ENCODE measurements around the gene CCSER2.

CCSER2 gene

GRCh38 chr10:84530724-84531325 lies 202.4 kb downstream of the CCSER2 start:
- no peak overlapping the region for H4K91ac ChIP-seq (ENCODE audit: low read length)
- no peak overlapping the region for H2AK5ac ChIP-seq (ENCODE audit: low read length, severe bottlenecking)
- H3K4me1 ChIP-seq (ENCODE audit: control insufficient read depth, insufficient read depth, low read depth, low read length), result peaks cover 1% of the 10 kb centered on the region
- no peak for DNase-seq
- no peak overlapping the region for H3K4ac ChIP-seq (ENCODE audit: low read depth in 1 of 2, low read length in 2 of 2)
- H3K18ac ChIP-seq (ENCODE audit: low read depth in 1 of 2, low read length in 2 of 2), result no peak overlapping the region
- peaks cover 6% of the 10 kb centered on the region for H3K9me3 ChIP-seq (ENCODE audit: control insufficient read depth, low read length)
- H3K14ac ChIP-seq (ENCODE audit: low read length in 2 of 2), result no peak overlapping the region
- H2BK12ac ChIP-seq (ENCODE audit: low read length in 2 of 2), result no peak overlapping the region
- no peak overlapping the region for H2BK15ac ChIP-seq (ENCODE audit: low read depth, poor library complexity, severe bottlenecking)
- 88% methylated on average over 9 of the region's 9 CpGs for WGBS
- H3K4me2 ChIP-seq (ENCODE audit: low read length, poor library complexity, severe bottlenecking), result no peak overlapping the region
- no peak overlapping the region for H3K4me3 ChIP-seq (ENCODE audit: insufficient read depth in 1 of 2, low read depth in 1 of 2, low read length in 2 of 2)
- no peak overlapping the region for H4K8ac ChIP-seq (ENCODE audit: low read length)
- H2BK120ac ChIP-seq (ENCODE audit: low read depth, low read length), result no peak overlapping the region
- no peak overlapping the region for H3K27ac ChIP-seq (ENCODE audit: low read length, poor library complexity, severe bottlenecking)
- H3K27me3 ChIP-seq (ENCODE audit: control insufficient read depth in 1 of 2, insufficient read depth in 1 of 2, low read length in 2 of 2), result no peaks in the 10 kb centered on the region
- no peaks in the 10 kb centered on the region for H3K79me1 ChIP-seq (replicated peaks; ENCODE audit: low read length, poor library complexity, severe bottlenecking)
- H3K9ac ChIP-seq (ENCODE audit: low read length), result no peak overlapping the region
- no peak overlapping the region for H2AFZ ChIP-seq (ENCODE audit: low read depth, low read length)
- no peak overlapping the region for H2BK5ac ChIP-seq (ENCODE audit: low read depth, low read length, poor library complexity, severe bottlenecking)
- no peaks in the 10 kb centered on the region for H3K36me3 ChIP-seq (ENCODE audit: control insufficient read depth in 1 of 2, insufficient read depth in 2 of 2, low read depth in 1 of 2, low read length in 2 of 2)
- H3K23ac ChIP-seq (ENCODE audit: low read length in 2 of 2), result no peak overlapping the region

- no peaks in the 10 kb centered on the region for H3K79me1 ChIP-seq (replicated peaks; ENCODE audit: low read length, poor library complexity, severe bottlenecking)
- H3K23ac ChIP-seq (ENCODE audit: low read length in 2 of 2), result no peak overlapping the region
- H3K4ac ChIP-seq (ENCODE audit: low read depth in 1 of 2, low read length in 2 of 2), result no peak overlapping the region
- H4K91ac ChIP-seq (ENCODE audit: low read length), result no peak overlapping the region
- H2AK5ac ChIP-seq (ENCODE audit: low read length, severe bottlenecking), result no peak overlapping the region
- WGBS, result 100% methylated on average over 1 of the region's 2 CpGs
- no peak overlapping the region for H2BK5ac ChIP-seq (ENCODE audit: low read depth, low read length, poor library complexity, severe bottlenecking)
- no peak overlapping the region for H3K9ac ChIP-seq (ENCODE audit: low read length)
- no peak overlapping the region for H2BK12ac ChIP-seq (ENCODE audit: low read length in 2 of 2)
- no peak overlapping the region for H3K27ac ChIP-seq (ENCODE audit: low read length, poor library complexity, severe bottlenecking)
- H3K36me3 ChIP-seq (ENCODE audit: control insufficient read depth in 1 of 2, insufficient read depth in 2 of 2, low read depth in 1 of 2, low read length in 2 of 2), result no peaks in the 10 kb centered on the region
- H3K18ac ChIP-seq (ENCODE audit: low read depth in 1 of 2, low read length in 2 of 2), result no peak overlapping the region
- no peak overlapping the region for H2BK120ac ChIP-seq (ENCODE audit: low read depth, low read length)
- no peak overlapping the region for H2AFZ ChIP-seq (ENCODE audit: low read depth, low read length)
- no peak overlapping the region for H3K4me3 ChIP-seq (ENCODE audit: insufficient read depth in 1 of 2, low read depth in 1 of 2, low read length in 2 of 2)
- H3K4me1 ChIP-seq (ENCODE audit: control insufficient read depth, insufficient read depth, low read depth, low read length), result peaks cover 1% of the 10 kb centered on the region
- no peak overlapping the region for H3K14ac ChIP-seq (ENCODE audit: low read length in 2 of 2)
- H3K9me3 ChIP-seq (ENCODE audit: control insufficient read depth, low read length), result peaks cover 2% of the 10 kb centered on the region
- no peak overlapping the region for H3K4me2 ChIP-seq (ENCODE audit: low read length, poor library complexity, severe bottlenecking)
- no peaks in the 10 kb centered on the region for H3K27me3 ChIP-seq (ENCODE audit: control insufficient read depth in 1 of 2, insufficient read depth in 1 of 2, low read length in 2 of 2)
- H2BK15ac ChIP-seq (ENCODE audit: low read depth, poor library complexity, severe bottlenecking), result no peak overlapping the region
- DNase-seq, result no peak
- no peak overlapping the region for H4K8ac ChIP-seq (ENCODE audit: low read length)
Observed at GRCh38 chr10:84531396-84531795, 203.0 kb downstream of the CCSER2 start.

GRCh38 chr10:84534168-84534567 lies 205.8 kb downstream of the CCSER2 start:
- H3K4me2 ChIP-seq (ENCODE audit: low read length, poor library complexity, severe bottlenecking), result no peak overlapping the region
- DNase-seq, result no peak
- no peak overlapping the region for H3K14ac ChIP-seq (ENCODE audit: low read length in 2 of 2)
- no peak overlapping the region for H2BK120ac ChIP-seq (ENCODE audit: low read depth, low read length)
- H3K36me3 ChIP-seq (ENCODE audit: control insufficient read depth in 1 of 2, insufficient read depth in 2 of 2, low read depth in 1 of 2, low read length in 2 of 2), result no peaks in the 10 kb centered on the region
- no peak overlapping the region for H3K4me3 ChIP-seq (ENCODE audit: insufficient read depth in 1 of 2, low read depth in 1 of 2, low read length in 2 of 2)
- H3K27me3 ChIP-seq (ENCODE audit: control insufficient read depth in 1 of 2, insufficient read depth in 1 of 2, low read length in 2 of 2), result no peaks in the 10 kb centered on the region
- H3K4me1 ChIP-seq (ENCODE audit: control insufficient read depth, insufficient read depth, low read depth, low read length), result peaks cover 3% of the 10 kb centered on the region
- H3K27ac ChIP-seq (ENCODE audit: low read length, poor library complexity, severe bottlenecking), result no peak overlapping the region
- no peaks in the 10 kb centered on the region for H3K79me1 ChIP-seq (replicated peaks; ENCODE audit: low read length, poor library complexity, severe bottlenecking)
- H4K91ac ChIP-seq (ENCODE audit: low read length), result no peak overlapping the region
- H4K8ac ChIP-seq (ENCODE audit: low read length), result no peak overlapping the region
- no peak overlapping the region for H2BK5ac ChIP-seq (ENCODE audit: low read depth, low read length, poor library complexity, severe bottlenecking)
- no peak overlapping the region for H3K23ac ChIP-seq (ENCODE audit: low read length in 2 of 2)
- H2BK12ac ChIP-seq (ENCODE audit: low read length in 2 of 2), result no peak overlapping the region
- 94% methylated on average over 2 of the region's 2 CpGs for WGBS
- no peak overlapping the region for H3K9ac ChIP-seq (ENCODE audit: low read length)
- no peaks in the 10 kb centered on the region for H3K9me3 ChIP-seq (ENCODE audit: control insufficient read depth, low read length)
- no peak overlapping the region for H3K4ac ChIP-seq (ENCODE audit: low read depth in 1 of 2, low read length in 2 of 2)
- no peak overlapping the region for H2BK15ac ChIP-seq (ENCODE audit: low read depth, poor library complexity, severe bottlenecking)
- H2AFZ ChIP-seq (ENCODE audit: low read depth, low read length), result no peak overlapping the region
- H2AK5ac ChIP-seq (ENCODE audit: low read length, severe bottlenecking), result no peak overlapping the region
- no peak overlapping the region for H3K18ac ChIP-seq (ENCODE audit: low read depth in 1 of 2, low read length in 2 of 2)

GRCh38 chr10:84537447-84537931 lies 209.1 kb downstream of the CCSER2 start:
- Histone ChIP-seq H3K23ac (ENCODE audit: low read length in 2 of 2) (no peak overlapping the region), H2BK120ac (ENCODE audit: low read depth, low read length) (no peak overlapping the region), H3K4me1 (ENCODE audit: control insufficient read depth, insufficient read depth, low read depth, low read length) (peaks cover 17% of the 10 kb centered on the region), H2BK12ac (ENCODE audit: low read length in 2 of 2) (no peak overlapping the region), H3K14ac (ENCODE audit: low read length in 2 of 2) (no peak overlapping the region), H4K8ac (ENCODE audit: low read length) (no peak overlapping the region), H3K27ac (ENCODE audit: low read length, poor library complexity, severe bottlenecking) (no peak overlapping the region), H2BK15ac (ENCODE audit: low read depth, poor library complexity, severe bottlenecking) (no peak overlapping the region), H2BK5ac (ENCODE audit: low read depth, low read length, poor library complexity, severe bottlenecking) (no peak overlapping the region), H3K18ac (ENCODE audit: low read depth in 1 of 2, low read length in 2 of 2) (no peak overlapping the region), H3K79me1 (replicated peaks; ENCODE audit: low read length, poor library complexity, severe bottlenecking) (no peaks in the 10 kb centered on the region), H3K4ac (ENCODE audit: low read depth in 1 of 2, low read length in 2 of 2) (no peak overlapping the region), H3K4me2 (ENCODE audit: low read length, poor library complexity, severe bottlenecking) (no peak overlapping the region), H3K9ac (ENCODE audit: low read length) (no peak overlapping the region), H2AFZ (ENCODE audit: low read depth, low read length) (no peak overlapping the region), H3K27me3 (ENCODE audit: control insufficient read depth in 1 of 2, insufficient read depth in 1 of 2, low read length in 2 of 2) (no peaks in the 10 kb centered on the region), H2AK5ac (ENCODE audit: low read length, severe bottlenecking) (no peak overlapping the region), H3K36me3 (ENCODE audit: control insufficient read depth in 1 of 2, insufficient read depth in 2 of 2, low read depth in 1 of 2, low read length in 2 of 2) (no peaks in the 10 kb centered on the region), H3K4me3 (ENCODE audit: insufficient read depth in 1 of 2, low read depth in 1 of 2, low read length in 2 of 2) (no peak overlapping the region), H3K9me3 (ENCODE audit: control insufficient read depth, low read length) (no peaks in the 10 kb centered on the region), H4K91ac (ENCODE audit: low read length) (no peak overlapping the region)
- 45% methylated on average over 2 of the region's 8 CpGs for WGBS
- peak; percentile 65 for DNase-seq
